Lower lobe of right lung (tissue), 2 donors: ENCODE measurements around the gene SAP30. TPM values are rescaled to one million over a fixed set of nuclear protein-coding genes. Genes with fewer than 3 reads are reported as not detected.
A peak's percentile ranks its signal among the peaks of the same experiment; 100 is the strongest.

Source experiments
- ATAC-seq, 2 donors: fragments of 200-7000 bp; cut with Tn5 transposase; one replicate each; pipeline ENCODE4 v1.9.1; 2020 to 2022; ENCODE audit warnings: mild to moderate bottlenecking in 2 of 2, moderate library complexity in 2 of 2
- DNase-seq: peaks from one replicate; pipeline ENCODE4 v3.0.0-alpha.2; 2020
- H3K27ac ChIP-seq: fragments of 200-600 bp; one replicate; pipeline ENCODE4 v1.8.0; 2022
- H3K27me3 ChIP-seq: fragments of 200-600 bp; one replicate; pipeline ENCODE4 v1.8.0; 2022; ENCODE audit warnings: low read depth
- H3K36me3 ChIP-seq: fragments of 200-600 bp; one replicate; pipeline ENCODE4 v1.8.0; 2022; ENCODE audit warnings: mild to moderate bottlenecking
- H3K4me1 ChIP-seq: fragments of 200-600 bp; one replicate; pipeline ENCODE4 v1.8.0; 2022
- H3K4me3 ChIP-seq: fragments of 200-600 bp; one replicate; pipeline ENCODE4 v1.8.0; 2022; ENCODE audit warnings: mild to moderate bottlenecking
- H3K9me3 ChIP-seq: fragments of 200-600 bp; one replicate; pipeline ENCODE4 v1.8.0; 2022
- intact Hi-C: fragments of 100-400 bp; cut with DNase I; formaldehyde crosslinking; loops from one replicate; pipeline ENCODE4 v1.11.0; 2022
- total RNA-seq: library from RNA; stranded (reverse); fragmentation: NEBNext Ultra II Directional; extraction: Animal tissue kit (Norgen Biotek cat#: 25700); gene quantifications from one replicate; pipeline ENCODE4 v1.2.1, GENCODE V29; 2021
- TF ChIP-seq, protein P1 (sequence below): fragments of 200-600 bp; IDR thresholded peaks from one replicate; pipeline ENCODE4 v1.8.0; 2022; ENCODE audit warnings: antibody characterized with exemption, mild to moderate bottlenecking
- donor health status: DM: no; HTN: yes; CAD: no; lungs with severe emphysema.

SAP30 gene
- total RNA-seq, 1 donor from 2014 or later: 15.1 TPM

DNA sequence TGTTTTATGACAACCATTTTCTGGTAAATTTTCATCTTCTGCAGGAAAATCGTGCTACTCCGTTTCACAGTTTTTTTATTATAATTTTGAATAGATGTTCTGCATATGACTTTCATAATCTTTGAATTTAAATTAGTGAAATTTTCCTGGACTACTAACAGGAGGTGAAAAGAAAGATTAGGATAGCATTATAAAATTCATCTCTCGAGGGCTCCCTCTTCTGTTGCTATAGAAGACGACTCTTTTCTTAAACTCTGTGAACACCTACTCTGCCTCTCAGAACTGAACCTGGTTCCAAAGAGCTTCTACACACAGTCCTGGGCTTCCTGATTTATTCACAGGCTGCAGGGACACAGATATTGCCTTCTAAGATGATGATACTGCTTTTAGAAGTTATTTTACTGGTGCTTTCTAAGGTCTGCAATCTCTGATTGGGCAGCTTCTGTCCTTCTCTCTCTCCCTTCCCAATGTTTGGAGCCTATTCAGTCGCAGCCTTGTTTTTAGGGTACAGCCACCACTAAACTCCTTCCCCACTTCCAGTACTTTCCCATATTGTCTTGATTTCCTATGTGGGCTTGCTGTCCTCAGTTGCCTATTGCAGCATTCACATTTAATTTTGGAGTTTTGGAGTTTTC, 10.1 kb upstream of the SAP30 start:
- Histone ChIP-seq H3K36me3 (no peaks in the 10 kb centered on the region), H3K4me1 (no peaks in the 10 kb centered on the region), H3K9me3 (no peaks in the 10 kb centered on the region), H3K27ac (no peak overlapping the region), H3K27me3 (no peaks in the 10 kb centered on the region), H3K4me3 (no peak overlapping the region)
- intact Hi-C loops: no loop called here
- no peak for DNase-seq
- TF ChIP-seq, protein P1, sequence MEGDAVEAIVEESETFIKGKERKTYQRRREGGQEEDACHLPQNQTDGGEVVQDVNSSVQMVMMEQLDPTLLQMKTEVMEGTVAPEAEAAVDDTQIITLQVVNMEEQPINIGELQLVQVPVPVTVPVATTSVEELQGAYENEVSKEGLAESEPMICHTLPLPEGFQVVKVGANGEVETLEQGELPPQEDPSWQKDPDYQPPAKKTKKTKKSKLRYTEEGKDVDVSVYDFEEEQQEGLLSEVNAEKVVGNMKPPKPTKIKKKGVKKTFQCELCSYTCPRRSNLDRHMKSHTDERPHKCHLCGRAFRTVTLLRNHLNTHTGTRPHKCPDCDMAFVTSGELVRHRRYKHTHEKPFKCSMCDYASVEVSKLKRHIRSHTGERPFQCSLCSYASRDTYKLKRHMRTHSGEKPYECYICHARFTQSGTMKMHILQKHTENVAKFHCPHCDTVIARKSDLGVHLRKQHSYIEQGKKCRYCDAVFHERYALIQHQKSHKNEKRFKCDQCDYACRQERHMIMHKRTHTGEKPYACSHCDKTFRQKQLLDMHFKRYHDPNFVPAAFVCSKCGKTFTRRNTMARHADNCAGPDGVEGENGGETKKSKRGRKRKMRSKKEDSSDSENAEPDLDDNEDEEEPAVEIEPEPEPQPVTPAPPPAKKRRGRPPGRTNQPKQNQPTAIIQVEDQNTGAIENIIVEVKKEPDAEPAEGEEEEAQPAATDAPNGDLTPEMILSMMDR: peak; percentile 6
- ATAC-seq: no peak

DNA sequence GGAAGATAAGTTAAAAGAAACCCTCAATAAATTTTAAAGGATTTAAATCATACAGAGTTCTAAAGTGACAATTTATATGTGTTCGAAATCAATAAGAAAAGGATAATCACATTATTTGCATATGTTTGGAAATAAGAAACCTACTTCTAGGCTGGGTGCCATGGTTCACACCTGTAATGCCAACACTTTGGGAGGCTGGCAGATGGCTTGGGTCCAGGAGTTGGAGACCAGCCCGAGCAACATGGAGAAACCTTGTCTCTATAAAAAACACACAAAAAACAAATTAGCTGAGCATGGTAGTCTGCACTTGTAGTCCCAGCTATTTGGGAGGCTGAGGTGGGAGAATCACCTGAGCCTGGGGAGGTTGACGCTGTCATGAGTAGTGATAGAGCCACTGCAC, 8.1 kb upstream of the SAP30 start:
- intact Hi-C loops: no loop called here
- Histone ChIP-seq H3K4me3 (no peak overlapping the region), H3K4me1 (peaks cover 6% of the 10 kb centered on the region), H3K27me3 (no peaks in the 10 kb centered on the region), H3K27ac (no peak overlapping the region), H3K36me3 (no peaks in the 10 kb centered on the region), H3K9me3 (no peaks in the 10 kb centered on the region)
- ATAC-seq (no peak), DNase-seq (no peak)
- TF ChIP-seq, protein P1: no peak

DNA sequence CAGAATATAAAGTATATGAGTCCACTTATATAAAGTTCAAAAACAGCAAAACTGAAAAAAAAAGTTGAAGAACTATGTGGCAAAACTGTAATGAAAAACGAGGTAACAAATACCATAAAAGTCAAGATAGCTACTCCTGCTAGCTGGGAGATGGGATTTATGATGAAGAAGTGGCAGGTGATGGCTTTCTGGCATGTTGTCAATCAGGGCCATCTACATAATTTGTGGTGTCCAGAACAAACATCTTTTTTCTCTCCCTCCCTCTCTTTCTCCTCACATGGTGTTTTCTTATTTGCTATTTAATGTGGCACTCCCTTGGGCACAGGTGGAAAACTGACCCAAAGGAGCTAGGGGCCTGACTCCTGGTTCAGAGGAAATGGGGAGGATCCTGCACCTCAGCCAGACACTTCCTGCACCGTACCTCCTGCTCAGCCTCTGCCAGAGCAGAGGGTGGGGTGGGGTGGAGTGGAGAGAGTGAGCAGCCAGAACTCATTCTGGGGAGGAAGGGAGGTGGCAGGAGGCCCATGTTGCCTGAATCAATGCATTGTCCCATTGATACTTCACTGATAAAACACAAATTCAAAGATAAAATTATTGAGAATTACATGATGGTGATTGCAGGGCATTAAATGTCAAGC, 5.3 kb upstream of the SAP30 start:
- H3K9me3 ChIP-seq: no peaks in the 10 kb centered on the region
- intact Hi-C loops: no loop called here
- no peaks in the 10 kb centered on the region for H3K27me3 ChIP-seq
- ATAC-seq (no peak), DNase-seq (no peak)
- H3K4me1 ChIP-seq: peaks cover 8% of the 10 kb centered on the region
- TF ChIP-seq, protein P1: no peak
- H3K27ac ChIP-seq: no peak overlapping the region
- H3K36me3 ChIP-seq: no peaks in the 10 kb centered on the region
- no peak overlapping the region for H3K4me3 ChIP-seq

DNA sequence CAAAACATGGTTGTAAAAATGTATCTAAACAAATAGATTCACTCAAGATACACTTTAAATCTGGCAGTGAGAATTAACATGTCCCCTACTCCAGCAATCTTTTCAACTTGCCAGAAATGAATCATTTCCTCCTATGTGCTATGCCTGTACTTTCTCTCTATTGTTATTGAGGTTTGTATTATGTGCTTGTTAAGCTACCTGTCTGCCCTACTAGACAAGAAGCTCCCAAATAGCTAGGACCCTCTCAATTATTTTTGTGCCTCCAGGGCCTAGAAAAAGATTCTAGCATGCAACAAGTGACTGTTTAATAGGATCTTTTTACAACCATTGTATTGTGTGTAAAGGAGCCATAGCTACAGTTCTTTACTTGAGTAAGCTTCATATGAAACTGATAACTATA, 3.5 kb upstream of the SAP30 start:
- Histone ChIP-seq H3K4me3 (no peak overlapping the region), H3K27me3 (no peaks in the 10 kb centered on the region), H3K4me1 (peaks cover 9% of the 10 kb centered on the region), H3K9me3 (no peaks in the 10 kb centered on the region), H3K36me3 (no peaks in the 10 kb centered on the region), H3K27ac (no peak overlapping the region)
- TF ChIP-seq, protein P1: no peak
- ATAC-seq (no peak), DNase-seq (no peak)
- intact Hi-C loops: no loop called here

DNA sequence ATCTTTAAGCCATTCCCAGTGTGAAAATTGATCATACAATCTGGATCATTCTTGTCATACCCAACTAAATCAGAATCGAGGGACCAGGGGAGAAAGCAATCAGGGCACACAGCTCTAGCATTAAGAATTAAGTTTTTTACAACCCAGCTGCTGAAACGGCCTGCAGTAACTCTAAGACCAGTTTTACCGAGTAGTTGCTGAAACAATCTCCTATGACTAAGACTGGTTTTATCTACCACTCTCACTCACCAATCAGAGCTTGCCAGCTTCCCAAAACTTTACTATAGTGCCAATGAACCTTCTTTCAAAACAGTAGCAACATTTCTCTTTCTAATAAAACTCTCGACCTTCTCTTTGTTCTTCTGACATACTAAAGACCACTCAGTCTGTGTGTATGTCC, 2.8 kb upstream of the SAP30 start:
- H3K27ac ChIP-seq: no peak overlapping the region
- no peaks in the 10 kb centered on the region for H3K9me3 ChIP-seq
- DNase-seq: no peak
- no peaks in the 10 kb centered on the region for H3K27me3 ChIP-seq
- peaks cover 16% of the 10 kb centered on the region for H3K4me1 ChIP-seq
- ATAC-seq: no peak
- no peaks in the 10 kb centered on the region for H3K36me3 ChIP-seq
- intact Hi-C loops: no loop called here
- TF ChIP-seq, protein P1: no peak
- no peak overlapping the region for H3K4me3 ChIP-seq
